ENCODE results near the gene SHISA6. TPM values are rescaled to one million over a fixed set of nuclear protein-coding genes. Genes with fewer than 3 reads are reported as not detected.

SHISA6 gene
- total RNA-seq, 4 donors from 2014 or later = 0.45 to 4.9 (median 3.3) TPM

GRCh38 chr17:11212792-11213191 lies 28.2 kb upstream of the SHISA6 start:
- Histone ChIP-seq H3K4me3 (no peak overlapping the region), H3K27me3 (no peaks in the 10 kb centered on the region), H3K4me1 (no peaks in the 10 kb centered on the region), H3K27ac (no peak overlapping the region), H3K9me3 (peaks cover 8% of the 10 kb centered on the region), H3K36me3 (no peaks in the 10 kb centered on the region)
- WGBS = 72% methylated on average over 2 of the region's 2 CpGs
- TF ChIP-seq CTCF (IDR thresholded peaks at IDR 0.05) (no peak), POLR2AphosphoS5 (IDR thresholded peaks at IDR 0.05) (peak in 1 of 3 donors; percentile 37)
- no peak for DNase-seq (ENCODE audit: low spot score in 2 of 2)

- Histone ChIP-seq H3K4me3 (no peak overlapping the region), H3K27me3 (no peaks in the 10 kb centered on the region), H3K27ac (no peak overlapping the region), H3K36me3 (no peaks in the 10 kb centered on the region), H3K9me3 (no peaks in the 10 kb centered on the region), H3K4me1 (no peaks in the 10 kb centered on the region)
- DNase-seq (ENCODE audit: low spot score in 2 of 2) = no peak
- TF ChIP-seq CTCF (IDR thresholded peaks at IDR 0.05) = no peak
- no peak for TF ChIP-seq POLR2AphosphoS5 (IDR thresholded peaks at IDR 0.05)
- no peak for TF ChIP-seq EP300 (IDR thresholded peaks at IDR 0.05)
- no peak for TF ChIP-seq POLR2A (IDR thresholded peaks at IDR 0.05)
- WGBS = 69% methylated on average over 3 of the region's 3 CpGs
Observed at GRCh38 chr17:11216976-11217375, 24.0 kb upstream of the SHISA6 start.

GRCh38 chr17:11221196-11221595 lies 19.8 kb upstream of the SHISA6 start:
- Histone ChIP-seq H3K4me1 (no peaks in the 10 kb centered on the region), H3K4me3 (no peak overlapping the region), H3K9me3 (no peaks in the 10 kb centered on the region), H3K36me3 (no peaks in the 10 kb centered on the region), H3K27me3 (no peaks in the 10 kb centered on the region), H3K27ac (no peak overlapping the region)
- no peak for TF ChIP-seq POLR2AphosphoS5 (IDR thresholded peaks at IDR 0.05)
- no peak for TF ChIP-seq POLR2A (IDR thresholded peaks at IDR 0.05)
- TF ChIP-seq EP300 (IDR thresholded peaks at IDR 0.05) = no peak
- no peak for TF ChIP-seq CTCF (IDR thresholded peaks at IDR 0.05)
- 90% methylated on average over 4 of the region's 4 CpGs for WGBS
- DNase-seq (ENCODE audit: low spot score in 2 of 2) = no peak

GRCh38 chr17:11221721-11222120 lies 19.3 kb upstream of the SHISA6 start:
- Histone ChIP-seq H3K9me3 (no peaks in the 10 kb centered on the region), H3K27me3 (no peaks in the 10 kb centered on the region), H3K27ac (no peak overlapping the region), H3K36me3 (no peaks in the 10 kb centered on the region), H3K4me1 (no peaks in the 10 kb centered on the region), H3K4me3 (no peak overlapping the region)
- TF ChIP-seq CTCF (IDR thresholded peaks at IDR 0.05) (no peak), POLR2AphosphoS5 (IDR thresholded peaks at IDR 0.05) (no peak), EP300 (IDR thresholded peaks at IDR 0.05) (no peak), POLR2A (IDR thresholded peaks at IDR 0.05) (no peak)
- no peak for DNase-seq (ENCODE audit: low spot score in 2 of 2)
- 74% methylated on average over 5 of the region's 5 CpGs for WGBS

GRCh38 chr17:11238705-11239104 lies 2.3 kb upstream of the SHISA6 start:
- H3K9me3 ChIP-seq = no peaks in the 10 kb centered on the region
- no peak for TF ChIP-seq POLR2A (IDR thresholded peaks at IDR 0.05)
- TF ChIP-seq EP300 (IDR thresholded peaks at IDR 0.05) = no peak
- TF ChIP-seq CTCF (IDR thresholded peaks at IDR 0.05) = no peak
- no peak for TF ChIP-seq POLR2AphosphoS5 (IDR thresholded peaks at IDR 0.05)
- H3K36me3 ChIP-seq = no peaks in the 10 kb centered on the region
- no peak overlapping the region for H3K4me3 ChIP-seq
- DNase-seq (ENCODE audit: low spot score in 2 of 2) = no peak
- peaks cover 22% of the 10 kb centered on the region for H3K4me1 ChIP-seq
- H3K27ac ChIP-seq = no peak overlapping the region
- H3K27me3 ChIP-seq = peaks cover 29% of the 10 kb centered on the region
- 20% methylated on average over 4 of the region's 4 CpGs for WGBS
